HepG2 (cell line): ENCODE data around the gene ZFPL1. TPM values are rescaled to one million over a fixed set of nuclear protein-coding genes. Genes with fewer than 3 reads are reported as not detected.

Source experiments
- ASH2L ChIP-seq: fragments of 300-600, 200-600 bp; sonication (generic); IDR thresholded peaks from 2 replicates; pipeline ENCODE4 v1.7.0; 2017; ENCODE audit warnings: low read depth, mild to moderate bottlenecking, moderate library complexity, mixed read lengths, low read length; ENCODE audit not compliant: insufficient read length
- EHMT2 ChIP-seq: fragments of 200-600 bp; sonication (generic); IDR thresholded peaks from 2 replicates; pipeline ENCODE4 v1.7.0; 2017; ENCODE audit warnings: antibody characterized with exemption, low read depth, low read length, borderline replicate concordance
- HNRNPUL1 ChIP-seq: fragments of 200-400 bp; formaldehyde crosslinking; IDR thresholded peaks from 2 replicates; pipeline ENCODE4 v1.6.1; 2017; ENCODE audit warnings: low read depth, mild to moderate bottlenecking, low read length, moderate library complexity
- KAT2B ChIP-seq: fragments of 150-350 bp; IDR thresholded peaks from 2 replicates; pipeline ENCODE4 v1.6.1; 2014; ENCODE audit warnings: low read depth, low read length, borderline replicate concordance
- MIER3 ChIP-seq: IDR thresholded peaks from 2 replicates; pipeline ENCODE4 v1.6.1; 2016; ENCODE audit warnings: missing compliant biosample characterization, borderline replicate concordance
- MTF1 ChIP-seq: sonication (generic); formaldehyde crosslinking; IDR thresholded peaks from 2 replicates; pipeline ENCODE4 v1.5.0; 2020; ENCODE audit warnings: missing genetic modification reagents
- MTF2 ChIP-seq: sonication (generic); formaldehyde crosslinking; IDR thresholded peaks from 2 replicates; pipeline ENCODE4 v1.5.0; 2020; ENCODE audit warnings: missing genetic modification reagents, borderline replicate concordance
- NFE2L2 ChIP-seq: fragments of 150-350 bp; IDR thresholded peaks from 2 replicates; pipeline ENCODE4 v1.6.1; 2014; ENCODE audit warnings: low read length
- NKX3-1 ChIP-seq: sonication (generic); formaldehyde crosslinking; IDR thresholded peaks from 2 replicates; pipeline ENCODE4 v1.5.0; 2020; ENCODE audit warnings: missing genetic modification reagents
- NONO ChIP-seq, 2 experiments: fragments of 450-650 bp in 1 of 2; sonication (generic) in 1 of 2; formaldehyde crosslinking in 1 of 2; IDR thresholded peaks in 1 of 2; conservative IDR thresholded peaks in 1 of 2; 2 replicates each; pipeline versions ENCODE4 v1.6.1 to v1.8.0; 2017 to 2022; ENCODE audit warnings: mild to moderate bottlenecking in 1 of 2, missing genetic modification reagents in 1 of 2, moderate library complexity in 1 of 2
- SP2 ChIP-seq: sonication (generic); formaldehyde crosslinking; IDR thresholded peaks from 2 replicates; pipeline ENCODE4 v1.5.1; 2020; ENCODE audit warnings: mild to moderate bottlenecking, missing genetic modification reagents
- ZFYVE20 ChIP-seq: sonication (generic); formaldehyde crosslinking; IDR thresholded peaks from 2 replicates; pipeline ENCODE4 v1.8.0; 2023; ENCODE audit warnings: low read depth, mild to moderate bottlenecking, moderate library complexity, missing genetic modification reagents, borderline replicate concordance
- ZNF101 ChIP-seq: sonication (generic); formaldehyde crosslinking; IDR thresholded peaks from 2 replicates; pipeline ENCODE4 v1.4.0; 2020; ENCODE audit warnings: mild to moderate bottlenecking, low read depth, missing genetic modification reagents, borderline replicate concordance
- ZNF143 ChIP-seq: sonication (generic); formaldehyde crosslinking; IDR thresholded peaks from 2 replicates; pipeline ENCODE4 v1.4.0; 2020; ENCODE audit warnings: missing genetic modification reagents
- ZNF547 ChIP-seq: sonication (generic); formaldehyde crosslinking; IDR thresholded peaks from 2 replicates; pipeline ENCODE4 v1.5.1; 2020; ENCODE audit warnings: mild to moderate bottlenecking, missing genetic modification reagents
- ZNF660 ChIP-seq: sonication (generic); formaldehyde crosslinking; IDR thresholded peaks from 2 replicates; pipeline ENCODE4 v1.5.1; 2020; ENCODE audit warnings: mild to moderate bottlenecking, low read depth, missing genetic modification reagents, borderline replicate concordance
- ZNF782 ChIP-seq: sonication (generic); formaldehyde crosslinking; IDR thresholded peaks from 2 replicates; pipeline ENCODE4 v1.4.0; 2020; ENCODE audit warnings: missing genetic modification reagents, mild to moderate bottlenecking, borderline replicate concordance
- ZNF788 ChIP-seq: sonication (generic); formaldehyde crosslinking; IDR thresholded peaks from 2 replicates; pipeline ENCODE4 v1.5.0; 2020; ENCODE audit warnings: mild to moderate bottlenecking, missing genetic modification reagents, borderline replicate concordance
- polyA plus RNA-seq, 8 experiments: library from polyadenylated mRNA; depleted of rRNA in 3 of 8; stranded (reverse) in 7 of 8; unstranded in 1 of 8; fragments of >200 nt; fragmentation: Illumina TruSeq in 4 of 8; extraction: Trizol in 4 of 8; gene quantifications; 2 replicates each; pipeline versions ENCODE4 v1.2.1 to v1.2.3, GENCODE V29; 2011 to 2016; ENCODE audit warnings: low read depth in 4 of 8, missing spikeins in 1 of 8, mixed read lengths in 1 of 8; ENCODE audit not compliant: insufficient read depth in 1 of 8
- total RNA-seq, 5 experiments: library from RNA; depleted of rRNA; stranded (reverse); fragments of >200 nt; fragmentation: Illumina TruSeq; extraction: Trizol; gene quantifications; 2 replicates each; pipeline ENCODE4 v1.2.3, GENCODE V29; 2016; ENCODE audit warnings: low read depth in 1 of 5
- TF ChIP-seq, protein P1 (sequence below): sonication (generic); formaldehyde crosslinking; IDR thresholded peaks from 2 replicates; pipeline ENCODE4 v1.4.0; 2020; ENCODE audit warnings: missing genetic modification reagents, borderline replicate concordance
- TF ChIP-seq, protein P2 (sequence below): sonication (generic); formaldehyde crosslinking; conservative IDR thresholded peaks from 2 replicates; pipeline ENCODE4 v1.8.0; 2022; ENCODE audit warnings: mild to moderate bottlenecking, moderate library complexity, missing genetic modification reagents
- TF ChIP-seq, protein P3 (sequence below): sonication (generic); formaldehyde crosslinking; IDR thresholded peaks from 2 replicates; pipeline ENCODE4 v1.8.1; 2022; ENCODE audit warnings: mild to moderate bottlenecking, missing genetic modification reagents

ZFPL1 gene
- total and polyA plus RNA-seq, 2 of the 13 experiments (the other 11 are each of a cell fraction or from before 2014, with no cell fraction given) = 32.2 to 56.0 TPM

DNA sequence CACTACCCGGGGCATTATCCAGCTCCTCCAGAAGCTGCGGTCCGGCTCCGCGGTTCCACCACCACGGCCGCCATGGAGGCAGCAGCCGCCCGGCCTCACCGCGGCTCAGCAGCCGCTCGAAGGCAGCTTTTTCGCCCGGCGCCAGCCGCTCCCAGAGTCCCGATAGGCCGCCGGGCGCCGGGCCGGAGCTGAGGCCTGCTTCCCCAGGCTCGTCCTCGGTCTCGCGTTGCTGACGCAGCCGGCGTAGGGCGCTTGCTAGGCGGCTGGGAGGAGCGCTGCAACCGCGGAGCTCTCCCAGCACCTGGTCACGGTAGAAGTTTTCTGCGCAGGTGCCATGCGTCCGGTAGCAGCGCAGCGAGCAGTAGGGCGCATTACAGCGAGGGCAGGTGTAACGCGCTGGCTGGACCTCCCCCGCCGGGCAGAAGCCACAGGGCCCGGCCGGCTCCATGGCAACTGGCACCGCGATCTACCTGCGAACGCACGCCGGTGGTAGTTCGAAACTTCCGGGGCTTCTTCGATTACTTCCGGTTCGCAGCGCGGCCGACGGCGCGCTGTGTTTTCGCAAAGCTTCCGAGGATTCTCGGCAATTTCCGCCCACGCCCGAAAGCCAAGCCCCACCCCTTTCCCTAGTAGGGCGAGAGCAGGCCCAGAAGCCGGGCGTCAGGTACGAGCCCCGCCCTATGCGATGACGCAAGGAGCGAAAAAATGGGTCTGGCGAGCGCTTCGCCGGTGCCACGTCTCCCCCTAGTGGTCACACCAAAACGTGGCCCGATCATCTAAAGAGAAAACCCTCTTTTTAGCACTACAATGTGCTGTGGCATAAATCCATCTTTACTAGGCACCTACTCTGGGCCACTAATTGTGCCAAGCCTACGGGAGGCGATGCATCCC, 33.4 kb downstream of the ZFPL1 start, which contains the start of gene ZNHIT2 (continued):
- no peak for TF ChIP-seq ZNF101 (CRISPR knock-in tag)
- TF ChIP-seq HNRNPUL1 = 0 out of 2 replicates have a peak, but pooled peaks have one; percentile 22
- TF ChIP-seq MTF1 (CRISPR knock-in tag) = 0 out of 2 replicates have a peak, but pooled peaks have one; percentile 44
- no peak for TF ChIP-seq ZNF143 (CRISPR knock-in tag)
- TF ChIP-seq ZNF547 = peak; percentile 86
- peak; percentile 78; the same call in 1 of the 2 replicates for TF ChIP-seq MIER3 (CRISPR knock-in tag)
- TF ChIP-seq ZNF782 (CRISPR knock-in tag) = peak; percentile 68
- TF ChIP-seq, protein P1, sequence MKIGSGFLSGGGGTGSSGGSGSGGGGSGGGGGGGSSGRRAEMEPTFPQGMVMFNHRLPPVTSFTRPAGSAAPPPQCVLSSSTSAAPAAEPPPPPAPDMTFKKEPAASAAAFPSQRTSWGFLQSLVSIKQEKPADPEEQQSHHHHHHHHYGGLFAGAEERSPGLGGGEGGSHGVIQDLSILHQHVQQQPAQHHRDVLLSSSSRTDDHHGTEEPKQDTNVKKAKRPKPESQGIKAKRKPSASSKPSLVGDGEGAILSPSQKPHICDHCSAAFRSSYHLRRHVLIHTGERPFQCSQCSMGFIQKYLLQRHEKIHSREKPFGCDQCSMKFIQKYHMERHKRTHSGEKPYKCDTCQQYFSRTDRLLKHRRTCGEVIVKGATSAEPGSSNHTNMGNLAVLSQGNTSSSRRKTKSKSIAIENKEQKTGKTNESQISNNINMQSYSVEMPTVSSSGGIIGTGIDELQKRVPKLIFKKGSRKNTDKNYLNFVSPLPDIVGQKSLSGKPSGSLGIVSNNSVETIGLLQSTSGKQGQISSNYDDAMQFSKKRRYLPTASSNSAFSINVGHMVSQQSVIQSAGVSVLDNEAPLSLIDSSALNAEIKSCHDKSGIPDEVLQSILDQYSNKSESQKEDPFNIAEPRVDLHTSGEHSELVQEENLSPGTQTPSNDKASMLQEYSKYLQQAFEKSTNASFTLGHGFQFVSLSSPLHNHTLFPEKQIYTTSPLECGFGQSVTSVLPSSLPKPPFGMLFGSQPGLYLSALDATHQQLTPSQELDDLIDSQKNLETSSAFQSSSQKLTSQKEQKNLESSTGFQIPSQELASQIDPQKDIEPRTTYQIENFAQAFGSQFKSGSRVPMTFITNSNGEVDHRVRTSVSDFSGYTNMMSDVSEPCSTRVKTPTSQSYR (CRISPR knock-in tag) = 0 out of 2 replicates have a peak, but pooled peaks have one; percentile 12
- no peak for TF ChIP-seq NONO (IDR thresholded peaks at IDR 0.05)
- TF ChIP-seq NONO (CRISPR knock-in tag; conservative IDR thresholded peaks at IDR 0.05) = peak; percentile 86; the same call in 1 of the 2 replicates
- no peak for TF ChIP-seq KAT2B
- no peak for TF ChIP-seq NKX3-1
- TF ChIP-seq EHMT2 = no peak
- TF ChIP-seq, protein P2, sequence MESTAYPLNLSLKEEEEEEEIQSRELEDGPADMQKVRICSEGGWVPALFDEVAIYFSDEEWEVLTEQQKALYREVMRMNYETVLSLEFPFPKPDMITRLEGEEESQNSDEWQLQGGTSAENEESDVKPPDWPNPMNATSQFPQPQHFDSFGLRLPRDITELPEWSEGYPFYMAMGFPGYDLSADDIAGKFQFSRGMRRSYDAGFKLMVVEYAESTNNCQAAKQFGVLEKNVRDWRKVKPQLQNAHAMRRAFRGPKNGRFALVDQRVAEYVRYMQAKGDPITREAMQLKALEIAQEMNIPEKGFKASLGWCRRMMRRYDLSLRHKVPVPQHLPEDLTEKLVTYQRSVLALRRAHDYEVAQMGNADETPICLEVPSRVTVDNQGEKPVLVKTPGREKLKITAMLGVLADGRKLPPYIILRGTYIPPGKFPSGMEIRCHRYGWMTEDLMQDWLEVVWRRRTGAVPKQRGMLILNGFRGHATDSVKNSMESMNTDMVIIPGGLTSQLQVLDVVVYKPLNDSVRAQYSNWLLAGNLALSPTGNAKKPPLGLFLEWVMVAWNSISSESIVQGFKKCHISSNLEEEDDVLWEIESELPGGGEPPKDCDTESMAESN = peak; percentile 96
- TF ChIP-seq, protein P3, sequence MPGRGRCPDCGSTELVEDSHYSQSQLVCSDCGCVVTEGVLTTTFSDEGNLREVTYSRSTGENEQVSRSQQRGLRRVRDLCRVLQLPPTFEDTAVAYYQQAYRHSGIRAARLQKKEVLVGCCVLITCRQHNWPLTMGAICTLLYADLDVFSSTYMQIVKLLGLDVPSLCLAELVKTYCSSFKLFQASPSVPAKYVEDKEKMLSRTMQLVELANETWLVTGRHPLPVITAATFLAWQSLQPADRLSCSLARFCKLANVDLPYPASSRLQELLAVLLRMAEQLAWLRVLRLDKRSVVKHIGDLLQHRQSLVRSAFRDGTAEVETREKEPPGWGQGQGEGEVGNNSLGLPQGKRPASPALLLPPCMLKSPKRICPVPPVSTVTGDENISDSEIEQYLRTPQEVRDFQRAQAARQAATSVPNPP (CRISPR knock-in tag) = peak; percentile 81
- TF ChIP-seq ZNF660 = no peak; the same call in 1 of the 2 replicates
- TF ChIP-seq SP2 (CRISPR knock-in tag) = peak; percentile 51
- no peak for TF ChIP-seq NFE2L2
- 0 out of 2 replicates have a peak, but pooled peaks have one; percentile 43 for TF ChIP-seq MTF2
- peak; percentile 82; the same call in 1 of the 2 replicates for TF ChIP-seq ZNF788 (CRISPR knock-in tag)
- peak; percentile 89 for TF ChIP-seq ASH2L
- peak; percentile 75; the same call in 1 of the 2 replicates for TF ChIP-seq ZFYVE20 (CRISPR knock-in tag)
